Adrenal gland (tissue), 12 donors: Measurements from ENCODE around the gene SDR39U1. TPM values are rescaled to one million over a fixed set of nuclear protein-coding genes. Genes with fewer than 3 reads are reported as not detected.

ENCODE experiments used
- DNase-seq, 7 donors: peaks; one replicate each; pipeline ENCODE4 v3.0.0-alpha.2; 2019 to 2020
- H3K27ac ChIP-seq, 5 donors: fragments of 200-600 bp; sonication (generic) in 4 of 5; 1 replicate in 3 of 5; 2 replicates in 2 of 5; pipeline versions ENCODE4 v1.5.1 to v1.8.0; 2016 to 2020; ENCODE audit warnings: mild to moderate bottlenecking in 1 of 5
- H3K27me3 ChIP-seq: fragments of 200-600 bp; 2 replicates; pipeline ENCODE4 v1.8.0; 2021
- H3K36me3 ChIP-seq, 2 donors: fragments of 200-600 bp; replicated peaks in 1 of 2; 1 replicate in 1 of 2; 2 replicates in 1 of 2; pipeline versions ENCODE4 v1.5.1 to v1.8.0; 2018 to 2022
- H3K4me1 ChIP-seq, 2 donors: fragments of 200-600 bp; replicated peaks in 1 of 2; 1 replicate in 1 of 2; 2 replicates in 1 of 2; pipeline versions ENCODE4 v1.5.1 to v1.8.0; 2018 to 2021
- H3K4me3 ChIP-seq, 4 donors: fragments of 200-600 bp; sonication (generic) in 3 of 4; one replicate each; pipeline ENCODE4 v1.5.1; 2016 to 2018
- H3K9me3 ChIP-seq, 3 donors: fragments of 200-600 bp; sonication (generic) in 1 of 3; replicated peaks in 1 of 3; 1 replicate in 2 of 3; 2 replicates in 1 of 3; pipeline versions ENCODE4 v1.5.1 to v1.8.0; 2016 to 2021
- CTCF ChIP-seq, 6 experiments: fragments of 450-650 bp in 4 of 6; fragments of 200-600 bp in 2 of 6; sonication (generic) in 1 of 6; IDR thresholded peaks; 1 replicate in 5 of 6; 2 replicates in 1 of 6; pipeline versions ENCODE4 v1.5.1 to v1.8.0; 2016 to 2021; ENCODE audit warnings: antibody characterized with exemption in 6 of 6, mild to moderate bottlenecking in 2 of 6, moderate library complexity in 1 of 6
- POLR2A ChIP-seq, 2 donors: fragments of 450-650 bp; IDR thresholded peaks; one replicate each; pipeline ENCODE4 v1.6.1; 2017; ENCODE audit warnings: antibody characterized with exemption in 2 of 2, mild to moderate bottlenecking in 2 of 2, moderate library complexity in 1 of 2
- WGBS, 4 donors: extraction: QIAGEN DNeasy Blood & Tissue Kit in 2 of 4; methylation state at CpG; one replicate each; pipeline versions ENCODE4 v1.1.5 to v1.1.7; 2013 to 2017; 5-methylcytosine and 5-hydroxymethylcytosine counted together
- intact Hi-C, 2 donors: fragments of 100-400 bp; cut with DNase I; formaldehyde crosslinking; loops; one replicate each; pipeline versions ENCODE4 v1.14.1 to v1.15.0; 2022 to 2023
- polyA plus RNA-seq, 3 donors: library from polyadenylated mRNA; stranded (reverse); fragments of 200-250 nt in 2 of 3; fragments of 350-450 nt in 1 of 3; fragmentation: Illumina TruSeq in 1 of 3; extraction: RNeasy Lipid Tissue Mini Kit (QIAGEN cat#74804) in 1 of 3; gene quantifications; one replicate each; pipeline ENCODE4 v1.2.3, GENCODE V29; 2013 to 2014
- total RNA-seq, 9 donors: library from RNA; depleted of rRNA in 4 of 9; stranded (reverse); fragments of >200 nt in 4 of 9; fragments of 120-200 nt in 1 of 9; fragmentation: NEBNext Ultra II Directional in 1 of 9; extraction: Animal tissue kit (Norgen Biotek cat#: 25700) in 1 of 9; gene quantifications; one replicate each; pipeline versions ENCODE4 v1.1.0 to v1.2.4, GENCODE V29; 2013 to 2023
- donor health status: healthy with polysubstance abuse.
- donor health status: Bipolar disorder and iron deficiency.
- donor health status: DM: yes; HTN: yes; CAD: no.
- donor health status: DM: no; HTN: no; CAD: no.
- donor health status: DM: no; HTN: no; CAD: no.
- donor health status: DM: yes; HTN: yes; CAD: no.

SDR39U1 gene
- total and polyA plus RNA-seq, 12 donors: 35.0 to 218 (median 77.5) TPM

GRCh38 chr14:24411443-24412389 lies 30.9 kb downstream of the SDR39U1 start:
- TF ChIP-seq POLR2A (IDR thresholded peaks at IDR 0.05) (no peak), CTCF (IDR thresholded peaks at IDR 0.05) (peak; percentile 54 to 78 (median 70))
- WGBS, 4 donors: 62 to 72% (median 69%) methylated on average over 11 to 16 of the region's 16 CpGs
- Histone ChIP-seq H3K36me3 (peaks cover 0 to 44% of the 10 kb centered on the region in 2 donors), H3K27ac (no peak overlapping the region), H3K9me3 (no peaks in the 10 kb centered on the region), H3K4me3 (no peak overlapping the region), H3K27me3 (no peaks in the 10 kb centered on the region), H3K4me1 (peaks cover 0 to 4% of the 10 kb centered on the region in 2 donors)
- peak in 5 of 7 donors; percentile 55 to 77 (median 66) for DNase-seq
- intact Hi-C loops: no loop called here

GRCh38 chr14:24409956-24410355 lies 32.6 kb downstream of the SDR39U1 start:
- Histone ChIP-seq H3K36me3 (peaks cover 0 to 34% of the 10 kb centered on the region in 2 donors), H3K4me1 (peaks cover 0 to 4% of the 10 kb centered on the region in 2 donors), H3K27me3 (no peaks in the 10 kb centered on the region), H3K27ac (no peak overlapping the region), H3K9me3 (no peaks in the 10 kb centered on the region), H3K4me3 (no peak overlapping the region)
- DNase-seq: no peak
- intact Hi-C loops: no loop called here
- WGBS, 4 donors: 88 to 95% (median 93%) methylated on average over 8 to 10 of the region's 10 CpGs
- no peak for TF ChIP-seq POLR2A (IDR thresholded peaks at IDR 0.05)

GRCh38 chr14:24409192-24409591 lies 33.4 kb downstream of the SDR39U1 start:
- 82 to 88% (median 84%) methylated on average over 3 to 6 of the region's 6 CpGs for WGBS, 4 donors
- intact Hi-C loops: no loop called here
- TF ChIP-seq CTCF (IDR thresholded peaks at IDR 0.05): no peak
- TF ChIP-seq POLR2A (IDR thresholded peaks at IDR 0.05): no peak
- Histone ChIP-seq H3K27ac (no peak overlapping the region), H3K27me3 (no peaks in the 10 kb centered on the region), H3K4me3 (no peak overlapping the region), H3K36me3 (peaks cover 0 to 27% of the 10 kb centered on the region in 2 donors), H3K4me1 (peaks cover 0 to 3% of the 10 kb centered on the region in 2 donors), H3K9me3 (no peaks in the 10 kb centered on the region)
- DNase-seq: peak in 1 of 7 donors; percentile 10

- H3K27ac ChIP-seq: no peak overlapping the region
- 68 to 89% (median 79%) methylated on average over 3 of the region's 3 CpGs for WGBS, 4 donors
- DNase-seq: peak in 1 of 7 donors; percentile 0
- intact Hi-C loops: no loop called here
- peaks cover 0 to 7% of the 10 kb centered on the region in 2 donors for H3K4me1 ChIP-seq
- H3K27me3 ChIP-seq: no peaks in the 10 kb centered on the region
- H3K36me3 ChIP-seq: peaks cover 0 to 24% of the 10 kb centered on the region in 2 donors
- TF ChIP-seq CTCF (IDR thresholded peaks at IDR 0.05) (no peak), POLR2A (IDR thresholded peaks at IDR 0.05) (no peak)
- H3K9me3 ChIP-seq: no peaks in the 10 kb centered on the region
- no peak overlapping the region for H3K4me3 ChIP-seq
Measured at GRCh38 chr14:24408764-24409163, 33.8 kb downstream of the SDR39U1 start.
